Nephron (organoid): ENCODE results near the gene ERC1.

ENCODE experiments used
- H3K27ac Mint-ChIP-seq, 3 experiments: 2 replicates each; pipeline ENCODE4 v1.8.0; 2020; ENCODE audit warnings: mixed read lengths in 3 of 3, mild to moderate bottlenecking in 2 of 3, moderate library complexity in 1 of 3
- H3K27me3 Mint-ChIP-seq: 2 replicates; pipeline ENCODE4 v1.8.0; 2021; ENCODE audit warnings: low read depth, mild to moderate bottlenecking, moderate library complexity, mixed read lengths
- H3K36me3 Mint-ChIP-seq: 2 replicates; pipeline ENCODE4 v1.8.0; 2020; ENCODE audit warnings: low read depth, mixed read lengths
- H3K4me1 Mint-ChIP-seq: 2 replicates; pipeline ENCODE4 v1.8.0; 2020; ENCODE audit warnings: mixed read lengths
- H3K4me3 Mint-ChIP-seq, 3 experiments: 2 replicates each; pipeline ENCODE4 v1.8.0; 2020; ENCODE audit warnings: mild to moderate bottlenecking in 3 of 3, mixed read lengths in 3 of 3, moderate library complexity in 2 of 3
- H3K9me3 Mint-ChIP-seq: 2 replicates; pipeline ENCODE4 v1.8.0; 2020; ENCODE audit warnings: mixed read lengths
- CTCF ChIP-seq, 3 experiments: fragments of 200-600 bp; sonication (generic); IDR thresholded peaks; one replicate each; pipeline ENCODE4 v1.5.0; 2021; ENCODE audit warnings: antibody characterized with exemption in 3 of 3; ENCODE audit not compliant: unreplicated experiment in 3 of 3

The ERC1 gene

GRCh38 chr12:1491983-1492697 is 501.1 kb downstream of the ERC1 start:
- Mint-ChIP-seq H3K9me3 (no peaks in the 10 kb centered on the region), H3K27me3 (peaks cover 8% of the 10 kb centered on the region), H3K27ac (peak overlapping the region in 1 of 3 experiments; percentile 45), H3K4me3 (no peak overlapping the region), H3K36me3 (peaks cover 42% of the 10 kb centered on the region), H3K4me1 (peaks cover 23% of the 10 kb centered on the region)
- TF ChIP-seq CTCF (IDR thresholded peaks at IDR 0.05; ENCODE audit: unreplicated experiment in 3 of 3) = no peak

GRCh38 chr12:1493781-1494565 is 502.9 kb downstream of the ERC1 start:
- H3K4me1 Mint-ChIP-seq = peaks cover 30% of the 10 kb centered on the region
- no peaks in the 10 kb centered on the region for H3K9me3 Mint-ChIP-seq
- H3K27me3 Mint-ChIP-seq = peaks cover 8% of the 10 kb centered on the region
- H3K27ac Mint-ChIP-seq = no peak overlapping the region
- TF ChIP-seq CTCF (IDR thresholded peaks at IDR 0.05; ENCODE audit: unreplicated experiment in 3 of 3) = no peak
- peaks cover 48% of the 10 kb centered on the region for H3K36me3 Mint-ChIP-seq
- H3K4me3 Mint-ChIP-seq = no peak overlapping the region

GRCh38 chr12:1494856-1495255 is 503.8 kb downstream of the ERC1 start:
- Mint-ChIP-seq H3K9me3 (no peaks in the 10 kb centered on the region), H3K4me1 (peaks cover 27% of the 10 kb centered on the region), H3K4me3 (no peak overlapping the region)

GRCh38 chr12:1496162-1496900 is 505.3 kb downstream of the ERC1 start:
- Mint-ChIP-seq H3K36me3 (peaks cover 32% of the 10 kb centered on the region), H3K4me1 (peaks cover 26% of the 10 kb centered on the region), H3K27me3 (peaks cover 16% of the 10 kb centered on the region), H3K27ac (peak overlapping the region in 2 of 3 experiments; percentile 46 to 50), H3K9me3 (no peaks in the 10 kb centered on the region), H3K4me3 (no peak overlapping the region)
- no peak for TF ChIP-seq CTCF (IDR thresholded peaks at IDR 0.05; ENCODE audit: unreplicated experiment in 3 of 3)

More at GRCh38 chr12:1494856-1495255, 503.8 kb downstream of the ERC1 start:
- H3K27me3 Mint-ChIP-seq = peaks cover 8% of the 10 kb centered on the region
- H3K27ac Mint-ChIP-seq = no peak overlapping the region
- H3K36me3 Mint-ChIP-seq = peaks cover 47% of the 10 kb centered on the region
- no peak for TF ChIP-seq CTCF (IDR thresholded peaks at IDR 0.05; ENCODE audit: unreplicated experiment in 3 of 3)

- no peak for TF ChIP-seq CTCF (IDR thresholded peaks at IDR 0.05; ENCODE audit: unreplicated experiment in 3 of 3)
- no peaks in the 10 kb centered on the region for H3K9me3 Mint-ChIP-seq
- peaks cover 23% of the 10 kb centered on the region for H3K4me1 Mint-ChIP-seq
- H3K36me3 Mint-ChIP-seq = peaks cover 25% of the 10 kb centered on the region
- no peak overlapping the region for H3K4me3 Mint-ChIP-seq
- peaks cover 16% of the 10 kb centered on the region for H3K27me3 Mint-ChIP-seq
- H3K27ac Mint-ChIP-seq = no peak overlapping the region
These were observed 506.1 kb downstream of the ERC1 start for GRCh38 chr12:1497161-1497560.
